COR-L47 (cell line): ENCODE results near the gene COL15A1.

Experiments used
- DNase-seq: peaks from one replicate; lab custom pipeline; 2025; lab: John Stamatoyannopoulos, UW

Gene COL15A1

GRCh38 chr9:98949565-98949964 lies 5.9 kb downstream of the COL15A1 start:
- DNase-seq = no peak

GRCh38 chr9:98950262-98950661 lies 6.6 kb downstream of the COL15A1 start:
- DNase-seq = no peak

- DNase-seq = no peak
These were observed 8.3 kb downstream of the COL15A1 start for GRCh38 chr9:98951967-98952366.

GRCh38 chr9:98953581-98954243 lies 10.0 kb downstream of the COL15A1 start:
- DNase-seq = no peak

- DNase-seq = no peak
These were observed 10.5 kb downstream of the COL15A1 start for GRCh38 chr9:98954244-98954610.

- no peak for DNase-seq
These were observed 11.6 kb downstream of the COL15A1 start for GRCh38 chr9:98955259-98955658.

GRCh38 chr9:98957826-98958225 lies 14.1 kb downstream of the COL15A1 start:
- no peak for DNase-seq

GRCh38 chr9:98958271-98958984 lies 14.7 kb downstream of the COL15A1 start:
- DNase-seq = no peak

GRCh38 chr9:98960409-98960808 lies 16.7 kb downstream of the COL15A1 start:
- no peak for DNase-seq

GRCh38 chr9:98961513-98962180 lies 17.9 kb downstream of the COL15A1 start:
- no peak for DNase-seq

- DNase-seq = no peak
These were observed 18.5 kb downstream of the COL15A1 start for GRCh38 chr9:98962181-98962560.

- no peak for DNase-seq
These were observed 19.2 kb downstream of the COL15A1 start for GRCh38 chr9:98962861-98963260.

- DNase-seq = no peak
These were observed 20.5 kb downstream of the COL15A1 start for GRCh38 chr9:98964201-98964600.

- DNase-seq = no peak
These were observed 21.2 kb downstream of the COL15A1 start for GRCh38 chr9:98964911-98965336.

- DNase-seq = no peak
These were observed 23.0 kb downstream of the COL15A1 start for GRCh38 chr9:98966676-98967075.

GRCh38 chr9:98967257-98967656 lies 23.6 kb downstream of the COL15A1 start:
- DNase-seq = no peak

GRCh38 chr9:98967680-98968079 lies 24.0 kb downstream of the COL15A1 start:
- no peak for DNase-seq

GRCh38 chr9:98968601-98969337 lies 25.1 kb downstream of the COL15A1 start:
- no peak for DNase-seq

- DNase-seq = no peak
These were observed 26.9 kb downstream of the COL15A1 start for GRCh38 chr9:98970532-98971041.

- DNase-seq = no peak
These were observed 27.6 kb downstream of the COL15A1 start for GRCh38 chr9:98971168-98971914.

- DNase-seq = no peak
These were observed 28.2 kb downstream of the COL15A1 start for GRCh38 chr9:98971915-98972223.

GRCh38 chr9:98972716-98973115 lies 29.0 kb downstream of the COL15A1 start:
- peak; percentile 1 for DNase-seq
